22Rv1 (cell line): Measurements from ENCODE around the gene ANKH.

Source experiments
- H3K27ac ChIP-seq: fragments of 450-650 bp; 2 replicates; pipeline ENCODE4 v1.5.1; 2017
- ZFX ChIP-seq: fragments of 450-650 bp; IDR thresholded peaks from 2 replicates; pipeline ENCODE4 v1.6.1; 2017; ENCODE audit warnings: antibody characterized with exemption, borderline replicate concordance
- TF ChIP-seq, protein P1 (sequence below): fragments of 450-650 bp; IDR thresholded peaks from 2 replicates; pipeline ENCODE4 v1.5.1; 2017; ENCODE audit warnings: mild to moderate bottlenecking

Gene ANKH

DNA sequence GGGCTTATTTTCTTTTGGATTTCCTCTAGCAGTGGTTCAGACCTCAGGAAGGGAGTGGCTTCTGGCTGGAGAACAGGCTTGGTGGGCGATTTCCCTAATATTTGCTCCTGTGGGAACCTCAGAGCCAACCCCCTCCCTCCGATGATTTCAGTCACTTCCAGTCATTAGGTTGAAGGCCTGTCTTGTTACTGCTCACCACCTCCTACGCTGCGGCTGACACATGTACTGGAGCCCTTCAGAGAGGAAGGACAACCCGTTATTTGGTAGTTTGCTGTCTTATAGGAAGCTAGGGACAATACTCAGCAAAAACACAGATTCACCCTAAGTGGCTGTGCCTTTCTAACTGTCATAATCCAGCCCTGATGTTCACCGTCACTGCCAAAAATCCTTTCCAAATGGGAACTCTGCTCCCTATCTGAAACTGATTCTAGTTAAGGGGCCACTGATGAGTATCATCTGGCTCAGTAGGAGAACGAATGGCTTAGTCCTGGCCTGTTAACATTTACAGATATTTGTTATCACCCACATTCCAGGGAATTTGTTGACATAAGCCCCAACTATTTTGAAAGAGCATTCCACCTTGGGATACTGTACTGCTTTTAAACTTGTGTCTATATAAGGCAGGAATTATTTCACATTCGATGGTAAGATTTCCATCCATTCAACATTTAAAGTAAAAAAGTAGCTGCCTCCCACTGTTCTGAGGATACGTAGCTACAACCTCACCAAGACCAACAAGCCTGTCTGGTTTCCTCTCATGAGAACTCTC lies 29.3 kb upstream of the ANKH start:
- H3K27ac ChIP-seq: no peak overlapping the region
- no peak for TF ChIP-seq ZFX
- TF ChIP-seq, protein P1, sequence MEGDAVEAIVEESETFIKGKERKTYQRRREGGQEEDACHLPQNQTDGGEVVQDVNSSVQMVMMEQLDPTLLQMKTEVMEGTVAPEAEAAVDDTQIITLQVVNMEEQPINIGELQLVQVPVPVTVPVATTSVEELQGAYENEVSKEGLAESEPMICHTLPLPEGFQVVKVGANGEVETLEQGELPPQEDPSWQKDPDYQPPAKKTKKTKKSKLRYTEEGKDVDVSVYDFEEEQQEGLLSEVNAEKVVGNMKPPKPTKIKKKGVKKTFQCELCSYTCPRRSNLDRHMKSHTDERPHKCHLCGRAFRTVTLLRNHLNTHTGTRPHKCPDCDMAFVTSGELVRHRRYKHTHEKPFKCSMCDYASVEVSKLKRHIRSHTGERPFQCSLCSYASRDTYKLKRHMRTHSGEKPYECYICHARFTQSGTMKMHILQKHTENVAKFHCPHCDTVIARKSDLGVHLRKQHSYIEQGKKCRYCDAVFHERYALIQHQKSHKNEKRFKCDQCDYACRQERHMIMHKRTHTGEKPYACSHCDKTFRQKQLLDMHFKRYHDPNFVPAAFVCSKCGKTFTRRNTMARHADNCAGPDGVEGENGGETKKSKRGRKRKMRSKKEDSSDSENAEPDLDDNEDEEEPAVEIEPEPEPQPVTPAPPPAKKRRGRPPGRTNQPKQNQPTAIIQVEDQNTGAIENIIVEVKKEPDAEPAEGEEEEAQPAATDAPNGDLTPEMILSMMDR: no peak

DNA sequence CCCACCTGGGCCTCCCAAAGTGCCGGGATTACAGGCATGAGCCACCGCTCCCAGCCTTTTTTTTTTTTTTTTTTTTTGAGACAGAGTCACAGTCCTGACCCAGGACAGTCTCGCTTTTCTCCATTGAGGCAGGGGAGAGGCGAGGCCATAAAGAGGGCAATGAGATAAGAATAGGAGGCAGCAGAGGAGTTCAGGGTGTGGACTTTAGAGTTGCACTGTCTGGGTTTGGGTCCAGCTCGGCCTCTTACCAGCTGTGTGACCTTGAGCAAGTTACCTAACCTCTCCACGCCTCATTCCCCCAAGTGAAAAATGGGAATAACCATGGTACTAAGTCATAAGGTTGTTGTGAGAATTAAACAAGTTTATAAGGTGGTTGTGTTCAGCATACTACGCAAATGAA lies 24.6 kb upstream of the ANKH start:
- TF ChIP-seq, protein P1: no peak
- no peak for TF ChIP-seq ZFX
- no peak overlapping the region for H3K27ac ChIP-seq

DNA sequence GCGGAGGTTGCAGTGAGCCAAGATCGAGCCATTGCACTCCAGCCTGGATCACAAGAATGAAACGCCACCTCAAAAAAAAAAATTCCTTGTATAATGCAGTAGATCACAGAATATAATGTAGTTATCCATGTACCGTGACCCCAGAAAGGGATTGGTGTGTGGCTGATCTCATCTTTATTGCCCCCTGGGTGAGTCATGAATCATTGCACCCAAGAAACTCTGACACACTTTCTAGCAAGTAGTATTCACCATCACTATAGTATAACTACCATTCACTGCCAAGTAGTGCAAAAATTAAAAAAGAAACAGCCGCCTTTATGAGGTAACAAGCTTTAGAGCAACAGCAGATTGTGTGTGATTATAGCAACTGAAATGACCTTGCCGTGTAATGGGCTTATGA lies 23.7 kb upstream of the ANKH start:
- TF ChIP-seq, protein P1: no peak
- no peak for TF ChIP-seq ZFX

DNA sequence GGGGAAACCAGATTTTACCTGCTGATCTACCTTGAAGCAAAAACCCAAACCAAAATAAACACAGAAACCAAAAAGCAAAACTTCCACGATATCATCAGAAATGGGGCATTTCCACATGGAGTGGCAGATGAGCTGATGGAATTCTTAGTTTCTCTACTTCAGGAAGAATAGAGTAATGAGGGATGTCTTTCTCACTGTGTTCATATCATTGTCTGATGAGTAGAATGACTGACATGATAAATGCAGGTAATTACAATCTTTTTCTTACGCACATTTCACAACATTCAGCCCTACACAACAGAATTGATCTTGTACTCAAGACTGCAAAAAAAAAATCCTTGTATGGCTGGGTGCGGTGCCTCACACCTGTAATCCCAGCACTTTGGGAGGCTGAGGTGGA lies 23.2 kb upstream of the ANKH start:
- H3K27ac ChIP-seq: no peak overlapping the region
- no peak for TF ChIP-seq ZFX
- TF ChIP-seq, protein P1: no peak

More for the DNA sequence above, 23.7 kb upstream of the ANKH start:
- H3K27ac ChIP-seq: no peak overlapping the region

DNA sequence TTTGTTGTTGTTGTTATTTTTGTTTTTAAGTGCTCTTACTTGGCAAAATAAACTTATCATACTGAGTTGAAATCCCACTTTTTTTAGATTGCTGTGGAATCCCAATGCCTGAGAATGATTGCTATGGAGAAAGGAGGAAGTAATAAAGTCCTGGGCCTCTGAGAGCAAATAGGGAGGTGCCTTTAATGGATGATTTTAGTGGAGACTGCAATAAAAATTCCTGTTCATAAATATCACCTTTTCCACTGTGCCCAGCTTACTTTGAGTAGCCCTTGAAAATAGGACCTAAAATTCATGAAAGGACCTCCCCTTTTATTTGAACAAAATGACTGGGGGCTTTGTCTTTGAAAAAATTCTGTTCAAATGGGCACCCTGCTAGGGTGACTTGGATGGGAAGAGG lies 21.8 kb upstream of the ANKH start:
- TF ChIP-seq, protein P1: no peak
- TF ChIP-seq ZFX: no peak
- no peak overlapping the region for H3K27ac ChIP-seq

DNA sequence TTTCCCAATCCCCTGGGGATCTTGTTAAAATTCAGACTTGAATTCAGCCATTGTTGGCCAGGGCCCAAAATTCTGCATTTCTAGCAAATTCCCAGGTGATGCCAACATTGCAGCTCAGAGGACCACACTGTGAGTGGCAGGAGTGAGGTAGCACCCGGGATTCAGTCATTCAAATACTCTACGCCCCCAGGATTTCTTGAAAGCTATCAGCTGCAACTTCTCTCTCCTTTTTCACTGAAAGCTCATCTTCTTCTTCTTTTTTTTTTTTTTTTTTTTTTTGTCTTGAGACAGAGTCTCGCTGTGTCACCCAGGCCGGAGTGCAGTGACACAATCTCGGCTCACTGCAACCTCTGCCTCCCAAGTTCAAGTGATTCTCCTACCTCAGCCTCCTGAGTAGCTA lies 19.3 kb upstream of the ANKH start:
- no peak overlapping the region for H3K27ac ChIP-seq
- TF ChIP-seq ZFX: no peak
- TF ChIP-seq, protein P1: no peak

DNA sequence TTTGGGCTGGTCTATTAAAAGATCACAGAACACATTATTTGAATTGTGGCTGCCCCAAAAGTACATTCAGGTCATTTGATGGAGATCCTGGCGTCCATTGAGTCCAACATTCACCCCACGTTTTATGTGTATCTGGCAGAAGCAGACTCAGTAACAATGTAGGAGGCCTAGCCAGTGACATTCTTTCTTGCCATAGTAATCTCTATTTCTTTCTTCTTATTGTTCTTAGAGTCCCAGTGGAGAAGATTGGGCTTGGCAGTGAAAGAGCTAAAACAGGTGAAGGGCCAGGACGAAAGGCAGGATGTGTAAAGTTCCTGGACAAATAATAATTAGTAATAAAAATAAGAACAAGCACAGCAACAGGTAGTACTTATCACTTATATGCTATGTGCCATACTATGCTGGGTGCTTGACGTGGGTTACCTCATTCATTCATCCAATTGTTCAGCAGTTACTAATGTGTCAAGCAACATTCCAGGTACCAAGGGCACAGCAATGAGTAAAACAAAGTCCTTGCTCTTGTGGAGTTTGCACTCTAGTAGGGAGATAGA lies 12.6 kb upstream of the ANKH start:
- TF ChIP-seq ZFX: no peak
- TF ChIP-seq, protein P1: no peak
- no peak overlapping the region for H3K27ac ChIP-seq
